Kidney epithelial cell (primary cell): ENCODE results near the gene NCOA5. TPM values are rescaled to one million over a fixed set of nuclear protein-coding genes. Genes with fewer than 3 reads are reported as not detected.

Source experiments
- DNase-seq: peaks from one replicate; pipeline ENCODE4 v3.0.0-alpha.2; 2010; ENCODE audit warnings: low read depth
- H3K27me3 ChIP-seq: 2 replicates; pipeline ENCODE4 v1.6.0; 2011; ENCODE audit warnings: low read length; ENCODE audit not compliant: control insufficient read depth, insufficient read depth
- H3K36me3 ChIP-seq: 2 replicates; pipeline ENCODE4 v1.5.1; 2011; ENCODE audit warnings: low read length; ENCODE audit not compliant: control insufficient read depth, insufficient read depth
- H3K4me3 ChIP-seq: 2 replicates; pipeline ENCODE4 v1.5.1; 2011; ENCODE audit warnings: low read depth, mild to moderate bottlenecking, control low read depth, low read length
- total RNA-seq: library from RNA; depleted of rRNA; stranded (reverse); fragments of >200 nt; gene quantifications from 2 replicates; pipeline ENCODE4 v1.2.3, GENCODE V29; 2015
- TF ChIP-seq, protein P1 (sequence below): IDR thresholded peaks from 2 replicates; pipeline ENCODE4 v1.5.1; 2011; ENCODE audit warnings: mild to moderate bottlenecking, moderate library complexity, low read length, control low read depth, inconsistent platforms; ENCODE audit not compliant: insufficient read depth, poor library complexity, severe bottlenecking

The NCOA5 gene
- total RNA-seq, 1 donor from 2014 or later = 31.4 TPM

DNA sequence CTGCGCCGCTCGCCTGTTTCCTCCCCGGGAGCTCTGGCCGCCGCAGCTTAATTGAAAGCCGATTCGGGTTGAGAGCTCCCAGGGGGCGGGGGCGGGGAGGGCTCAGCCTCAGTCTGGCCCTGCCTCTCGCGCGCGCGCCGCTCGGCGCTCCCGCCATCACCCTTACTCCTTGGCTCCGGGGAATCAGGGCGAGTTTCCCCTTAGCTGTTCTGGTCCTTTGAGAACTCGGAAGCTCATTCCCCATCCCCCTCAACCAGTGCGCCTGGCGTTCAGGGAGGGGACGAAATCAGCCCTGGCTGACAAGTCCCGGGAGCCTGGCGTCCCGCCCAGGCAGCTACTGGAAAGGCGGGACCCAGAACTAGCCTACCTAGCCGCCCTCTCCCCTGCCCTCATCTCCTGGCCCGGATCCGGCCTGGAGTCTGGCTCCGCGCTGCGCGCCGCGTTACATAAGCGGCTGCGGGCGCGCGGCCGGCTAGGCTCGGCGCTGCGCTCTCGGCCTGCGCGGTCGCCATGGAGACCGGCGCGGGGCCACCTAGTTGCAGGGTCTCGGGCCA lies 58.0 kb downstream of the NCOA5 start:
- Histone ChIP-seq H3K27me3 (peaks cover 69% of the 10 kb centered on the region), H3K4me3 (no peak overlapping the region), H3K36me3 (no peaks in the 10 kb centered on the region)
- no peak for DNase-seq
- TF ChIP-seq, protein P1, sequence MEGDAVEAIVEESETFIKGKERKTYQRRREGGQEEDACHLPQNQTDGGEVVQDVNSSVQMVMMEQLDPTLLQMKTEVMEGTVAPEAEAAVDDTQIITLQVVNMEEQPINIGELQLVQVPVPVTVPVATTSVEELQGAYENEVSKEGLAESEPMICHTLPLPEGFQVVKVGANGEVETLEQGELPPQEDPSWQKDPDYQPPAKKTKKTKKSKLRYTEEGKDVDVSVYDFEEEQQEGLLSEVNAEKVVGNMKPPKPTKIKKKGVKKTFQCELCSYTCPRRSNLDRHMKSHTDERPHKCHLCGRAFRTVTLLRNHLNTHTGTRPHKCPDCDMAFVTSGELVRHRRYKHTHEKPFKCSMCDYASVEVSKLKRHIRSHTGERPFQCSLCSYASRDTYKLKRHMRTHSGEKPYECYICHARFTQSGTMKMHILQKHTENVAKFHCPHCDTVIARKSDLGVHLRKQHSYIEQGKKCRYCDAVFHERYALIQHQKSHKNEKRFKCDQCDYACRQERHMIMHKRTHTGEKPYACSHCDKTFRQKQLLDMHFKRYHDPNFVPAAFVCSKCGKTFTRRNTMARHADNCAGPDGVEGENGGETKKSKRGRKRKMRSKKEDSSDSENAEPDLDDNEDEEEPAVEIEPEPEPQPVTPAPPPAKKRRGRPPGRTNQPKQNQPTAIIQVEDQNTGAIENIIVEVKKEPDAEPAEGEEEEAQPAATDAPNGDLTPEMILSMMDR = no peak

DNA sequence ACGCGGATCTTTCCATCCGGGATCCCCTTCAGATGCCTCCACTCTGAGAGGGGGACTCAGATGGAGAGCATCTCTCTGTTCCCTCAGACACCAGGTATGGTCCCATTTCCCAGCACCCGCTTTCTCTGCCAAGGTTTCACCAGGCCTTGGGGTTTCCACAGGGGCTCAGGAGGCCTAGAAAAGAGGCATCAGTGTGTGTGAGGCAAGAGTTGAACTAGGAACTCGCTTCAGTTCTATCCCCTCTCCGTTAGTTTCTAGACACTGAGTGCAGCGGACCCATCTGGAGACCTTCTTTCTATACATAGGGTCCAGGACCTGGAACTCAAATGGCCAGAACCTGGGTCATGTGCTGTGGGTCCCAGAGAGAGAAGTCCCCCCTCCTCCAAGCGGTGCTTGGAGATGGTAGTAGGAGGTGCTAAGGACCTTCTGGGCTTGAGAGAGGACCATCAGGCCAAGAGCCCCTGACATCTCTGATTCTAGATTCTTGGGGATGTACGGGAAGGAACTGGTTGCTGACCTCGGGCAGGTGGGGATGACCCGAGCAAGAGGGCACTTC lies 58.7 kb downstream of the NCOA5 start:
- TF ChIP-seq, protein P1 = no peak
- Histone ChIP-seq H3K4me3 (no peak overlapping the region), H3K27me3 (peaks cover 72% of the 10 kb centered on the region), H3K36me3 (no peaks in the 10 kb centered on the region)
- DNase-seq = no peak

DNA sequence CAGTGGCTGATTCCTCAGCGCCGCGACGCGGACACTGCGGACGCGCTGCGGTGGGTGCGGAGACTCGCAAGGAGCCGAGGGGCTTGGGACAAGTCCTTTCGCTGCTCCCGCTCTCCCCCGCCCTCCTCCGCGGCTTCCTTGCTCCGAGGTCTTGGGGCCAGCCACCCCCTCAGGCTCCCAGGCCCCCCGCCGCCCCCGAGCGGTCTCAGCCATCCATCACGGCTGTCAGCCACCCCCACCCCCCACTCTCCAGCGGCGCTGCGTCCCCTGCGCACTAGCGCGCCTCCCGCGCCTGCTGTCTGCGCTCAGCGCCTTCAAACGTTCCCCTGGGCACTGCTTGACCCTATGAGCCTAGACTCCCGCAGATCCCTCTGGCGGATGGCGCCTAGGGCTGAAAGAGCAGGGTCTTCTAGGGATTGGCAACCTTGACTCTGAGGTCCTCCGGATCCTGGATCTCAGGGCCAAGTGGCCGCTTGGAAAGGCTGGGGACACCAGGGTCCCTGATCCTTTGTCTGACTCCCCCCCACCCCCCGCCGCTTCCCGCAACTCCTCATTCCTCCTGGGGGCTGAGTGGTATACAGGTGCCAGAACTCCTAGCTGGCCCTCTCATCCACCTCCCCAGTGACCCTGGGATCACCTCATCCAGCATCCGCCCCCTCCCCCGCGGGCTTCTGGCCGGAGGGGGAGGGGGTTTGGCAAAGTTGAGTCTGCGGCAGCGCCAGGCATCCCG lies 59.3 kb downstream of the NCOA5 start:
- peaks cover 73% of the 10 kb centered on the region for H3K27me3 ChIP-seq
- H3K36me3 ChIP-seq = no peaks in the 10 kb centered on the region
- DNase-seq = no peak
- TF ChIP-seq, protein P1 = no peak
- H3K4me3 ChIP-seq = no peak overlapping the region

DNA sequence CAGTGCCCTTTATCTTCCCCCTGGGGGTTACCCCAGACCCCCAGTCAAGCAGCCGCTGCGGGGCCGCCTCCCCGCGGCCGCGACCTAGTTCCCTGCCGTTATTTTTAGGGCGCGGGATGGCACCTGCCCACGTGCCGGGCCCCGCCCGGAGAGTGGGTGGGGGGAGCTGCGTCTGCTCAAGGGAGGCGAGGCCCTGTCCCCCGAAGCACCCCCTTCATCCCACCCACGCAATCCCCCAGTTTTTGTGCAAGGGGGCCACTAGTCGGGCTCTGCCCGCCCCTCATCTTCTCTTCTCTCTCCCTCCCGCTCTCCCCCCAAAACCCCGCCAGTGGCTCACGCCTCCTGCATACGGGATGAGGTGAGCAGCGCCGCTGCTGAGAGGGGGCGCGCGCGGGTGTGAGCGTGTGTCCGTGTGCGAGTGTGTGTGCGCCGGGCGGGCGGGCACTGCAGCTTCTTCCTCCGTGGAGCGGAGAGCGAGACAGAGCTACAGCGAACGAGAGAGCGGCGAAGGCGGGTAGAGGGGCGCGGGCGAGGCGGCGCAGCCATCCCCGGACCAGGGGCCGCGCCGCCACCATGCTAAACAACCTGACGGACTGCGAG lies 60.9 kb downstream of the NCOA5 start, which contains the start of gene SLC12A5:
Gene SLC12A5 (plus strand): TSS at position 444 of the 600 bp plus-strand sequence. CDS start 130 bp downstream, at position 574.
- peaks cover 77% of the 10 kb centered on the region for H3K27me3 ChIP-seq
- TF ChIP-seq, protein P1 = no peak
- H3K36me3 ChIP-seq = no peaks in the 10 kb centered on the region
- DNase-seq = no peak
- no peak within 1 kb of the TSS for H3K4me3 ChIP-seq

DNA sequence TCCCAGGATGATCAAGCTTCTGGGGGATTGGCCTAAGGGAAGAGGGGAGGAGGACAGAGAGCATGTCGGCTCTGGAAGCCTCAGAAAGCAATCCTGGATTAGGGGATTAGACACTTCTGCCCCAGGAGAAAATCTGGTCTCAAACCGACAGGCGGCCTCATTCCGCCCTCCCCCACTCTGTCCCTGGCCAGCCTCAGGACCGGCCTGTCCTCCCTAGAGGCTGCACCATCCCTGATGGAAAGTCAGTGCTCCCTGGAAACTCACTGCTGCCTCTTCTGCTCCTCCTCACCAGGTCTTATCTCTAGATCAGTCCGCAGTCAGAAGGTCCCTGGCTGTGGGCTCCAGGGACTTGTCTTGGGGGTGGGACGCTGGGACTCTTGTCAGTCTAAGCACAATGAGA lies 61.7 kb downstream of the NCOA5 start:
- H3K27me3 ChIP-seq = peaks cover 75% of the 10 kb centered on the region
- no peak overlapping the region for H3K4me3 ChIP-seq

More for the DNA sequence above, 61.7 kb downstream of the NCOA5 start:
- no peaks in the 10 kb centered on the region for H3K36me3 ChIP-seq
- no peak for DNase-seq
- TF ChIP-seq, protein P1 = no peak
